GM19240 (cell line): Measurements from ENCODE around the gene CSRP3.
"Not testable (repeated sequence)": the region's sequence is repeated elsewhere in the genome, so short reads cannot be mapped to it uniquely, and the experiment has no call there.

Experiments used
- DNase-seq: peaks from one replicate; pipeline ENCODE4 v3.0.0; 2011; ENCODE audit warnings: low spot score; ENCODE audit not compliant: insufficient read length

CSRP3 gene

DNA sequence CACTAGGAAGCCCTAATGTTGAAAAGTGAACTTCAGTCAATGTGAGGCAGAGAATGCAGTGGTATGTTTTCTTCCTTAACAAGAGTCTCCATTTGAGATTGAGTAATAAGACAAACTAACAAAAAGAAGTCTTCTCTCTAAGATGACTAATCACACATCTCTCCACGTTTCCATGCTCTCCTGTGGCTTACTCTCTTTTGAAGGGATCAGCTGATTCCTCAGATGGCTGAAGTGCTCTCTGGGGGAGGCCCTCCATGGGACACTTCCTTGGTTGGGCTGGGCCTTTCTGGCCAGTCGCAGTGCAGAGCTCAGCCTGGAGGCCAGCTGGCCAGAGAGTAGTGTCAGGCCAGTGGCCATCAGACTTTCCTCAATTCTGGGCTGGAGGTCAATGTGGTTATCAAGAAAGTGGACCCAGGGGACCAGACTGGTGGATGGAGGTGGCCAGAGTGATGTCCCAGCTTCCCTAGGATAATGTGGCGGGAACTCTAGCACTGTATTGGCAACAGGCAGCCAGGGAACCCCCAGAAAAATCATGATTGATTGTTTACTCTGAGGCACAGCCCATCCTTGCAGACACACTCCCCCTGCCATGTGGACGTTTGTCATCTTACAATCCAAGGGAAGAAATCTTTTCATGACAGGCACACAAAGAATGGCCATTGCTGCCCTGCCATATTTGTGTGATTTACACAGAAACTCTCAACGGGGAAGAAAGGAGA is 14.5 kb downstream of the CSRP3 start:
- DNase-seq: no peak

GRCh38 chr11:19185516-19186052 is 16.2 kb downstream of the CSRP3 start:
- DNase-seq: no peak

- no peak for DNase-seq
These were observed 16.7 kb downstream of the CSRP3 start for GRCh38 chr11:19185036-19185435.

DNA sequence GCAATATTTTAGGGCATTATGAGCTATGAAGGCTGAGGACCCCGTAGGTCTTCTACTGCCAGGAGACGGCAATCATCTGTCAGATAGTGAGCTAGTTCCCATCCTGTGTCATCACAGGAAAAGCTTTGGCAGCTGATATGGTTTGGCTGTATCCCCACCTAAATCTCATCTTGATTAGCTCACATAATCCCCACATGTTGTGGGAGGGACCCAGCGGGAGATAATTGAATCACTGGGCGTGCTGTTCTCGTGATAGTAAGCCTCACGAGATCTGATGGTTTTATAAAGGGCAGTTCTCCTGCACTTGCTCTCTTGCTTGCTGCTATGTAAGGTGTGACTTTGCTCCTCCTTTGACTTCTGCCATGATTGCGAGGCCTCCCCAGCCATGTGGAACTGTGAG is 18.1 kb downstream of the CSRP3 start:
- no peak for DNase-seq

DNA sequence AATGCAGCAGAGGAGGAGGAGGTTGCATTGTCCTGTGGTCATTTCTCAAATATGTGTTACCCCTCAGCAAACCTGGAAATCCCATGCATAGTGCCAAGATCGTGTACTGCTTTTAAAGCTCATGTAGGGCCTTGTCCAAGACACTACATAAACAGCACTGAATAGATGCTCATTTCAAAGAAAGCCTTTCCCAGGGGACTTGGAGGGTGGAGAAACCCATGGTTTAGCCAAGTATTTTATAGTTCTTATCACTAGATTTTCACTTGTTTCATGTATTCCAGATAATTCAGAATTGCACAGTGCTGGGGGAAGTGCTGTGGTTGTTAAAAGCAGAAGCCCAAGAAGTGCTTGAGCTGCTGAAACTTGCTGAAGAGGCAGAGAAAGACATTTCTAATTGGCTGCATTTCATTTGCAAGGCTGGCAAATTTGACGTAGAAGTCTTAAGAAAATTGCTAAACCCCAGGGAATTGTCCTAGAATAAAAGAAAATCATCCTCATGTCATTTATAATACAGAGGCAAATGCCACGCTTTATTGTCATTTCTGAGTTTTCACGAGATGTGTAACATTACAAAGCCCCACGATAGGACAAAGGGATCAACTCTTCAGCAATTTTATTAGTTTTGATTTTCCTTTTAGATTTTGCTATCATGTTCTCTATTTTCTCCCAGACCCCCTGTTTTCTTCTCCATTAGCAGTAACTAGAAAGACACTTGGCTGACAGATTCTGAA is 20.1 kb downstream of the CSRP3 start:
- DNase-seq: no peak

DNA sequence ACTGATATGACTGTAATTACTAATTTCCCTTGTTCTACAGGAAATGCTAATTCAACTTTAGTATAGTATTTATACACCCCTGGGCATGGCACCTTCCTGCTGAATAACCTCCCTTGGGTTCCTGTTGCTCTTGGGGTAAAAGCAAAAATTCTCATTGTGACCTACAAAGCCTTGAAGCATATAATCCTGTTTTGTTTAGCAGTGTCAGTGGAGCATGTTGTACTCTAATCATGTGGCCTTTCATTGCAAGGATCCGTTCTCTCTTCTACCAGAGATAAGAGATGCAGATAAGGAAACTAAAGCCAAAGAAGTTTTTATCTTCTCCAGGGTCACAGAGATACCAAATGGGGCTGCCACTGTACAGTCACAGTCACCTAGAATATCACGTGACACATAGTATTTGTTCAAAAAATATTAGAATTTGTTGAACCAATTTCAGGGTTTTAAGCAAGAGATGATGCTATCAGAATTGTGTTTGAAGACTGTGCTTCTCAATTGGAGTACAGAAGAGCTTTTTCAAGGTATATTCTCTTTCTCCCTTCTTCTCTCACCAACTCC is 25.1 kb downstream of the CSRP3 start:
- DNase-seq: no peak

GRCh38 chr11:19173964-19174638 is 27.7 kb downstream of the CSRP3 start:
- DNase-seq: no peak

DNA sequence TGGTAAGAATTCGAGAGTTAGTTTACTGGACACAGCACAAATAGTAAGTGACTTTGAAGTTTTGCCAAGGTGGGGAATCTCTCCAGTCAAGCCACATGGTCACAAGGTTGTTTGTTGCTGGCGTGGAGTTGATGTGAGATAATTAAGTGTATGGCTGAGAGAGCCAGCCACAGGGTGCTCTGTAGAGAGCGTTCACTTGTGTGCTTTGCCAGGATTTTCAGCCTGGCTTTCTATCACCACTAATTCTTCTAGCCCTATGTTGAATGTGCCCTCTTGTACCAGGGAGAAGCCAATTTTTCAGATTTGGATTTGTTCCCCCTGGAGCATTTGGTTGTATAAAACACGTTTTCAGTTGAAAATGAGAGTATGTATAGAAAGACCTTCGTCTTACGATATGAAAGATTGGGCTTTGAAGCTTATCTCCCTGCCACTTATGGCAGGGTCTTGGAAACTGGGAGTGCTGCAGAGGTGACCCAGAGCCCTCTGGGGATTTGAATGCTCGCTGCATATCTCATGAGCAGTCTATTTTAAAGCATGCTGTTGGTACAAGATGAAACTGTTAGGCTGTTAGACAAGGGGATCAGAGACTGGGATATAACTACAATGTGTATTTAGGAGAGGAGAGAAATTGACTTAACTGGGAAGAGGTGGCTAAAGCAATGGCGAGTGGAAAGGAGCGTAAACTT is 28.6 kb downstream of the CSRP3 start:
- DNase-seq: no peak

GRCh38 chr11:19168090-19168489 is 33.7 kb downstream of the CSRP3 start:
- no peak for DNase-seq

- no peak for DNase-seq
These were observed 36.9 kb downstream of the CSRP3 start for GRCh38 chr11:19164881-19165280.

DNA sequence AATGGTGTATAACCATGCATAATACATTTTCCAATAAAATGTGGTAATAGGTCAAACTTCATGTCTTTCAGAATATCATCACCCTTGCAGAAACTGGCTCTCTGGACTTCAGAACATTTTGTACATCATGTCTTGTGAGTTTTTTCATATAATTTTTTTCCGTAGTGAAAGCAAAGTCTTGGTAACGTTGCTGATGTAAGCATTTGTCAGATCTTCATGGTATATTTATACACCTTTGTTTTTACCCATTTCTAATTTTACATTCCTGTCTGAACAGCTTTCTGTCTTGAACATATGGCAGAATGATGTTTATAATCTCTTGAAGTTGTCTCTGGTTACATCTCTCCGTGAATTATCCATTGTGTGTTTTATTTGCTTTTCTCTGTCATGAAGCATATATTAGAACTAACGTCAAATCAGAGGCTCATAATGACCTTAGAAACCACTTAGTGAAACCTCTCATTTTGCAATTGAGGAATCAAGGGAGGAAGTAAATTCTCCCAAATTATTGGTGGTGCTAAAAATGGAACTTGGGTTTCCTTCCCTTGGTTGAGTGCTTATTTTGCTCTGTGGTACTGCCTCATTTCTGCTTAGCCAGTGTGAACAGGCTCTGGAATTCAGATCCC is 37.4 kb downstream of the CSRP3 start:
- no peak for DNase-seq

- DNase-seq: no peak
These were observed 38.2 kb downstream of the CSRP3 start for GRCh38 chr11:19163617-19164016.

- no peak for DNase-seq
These were observed 38.8 kb downstream of the CSRP3 start for GRCh38 chr11:19162951-19163505.

DNA sequence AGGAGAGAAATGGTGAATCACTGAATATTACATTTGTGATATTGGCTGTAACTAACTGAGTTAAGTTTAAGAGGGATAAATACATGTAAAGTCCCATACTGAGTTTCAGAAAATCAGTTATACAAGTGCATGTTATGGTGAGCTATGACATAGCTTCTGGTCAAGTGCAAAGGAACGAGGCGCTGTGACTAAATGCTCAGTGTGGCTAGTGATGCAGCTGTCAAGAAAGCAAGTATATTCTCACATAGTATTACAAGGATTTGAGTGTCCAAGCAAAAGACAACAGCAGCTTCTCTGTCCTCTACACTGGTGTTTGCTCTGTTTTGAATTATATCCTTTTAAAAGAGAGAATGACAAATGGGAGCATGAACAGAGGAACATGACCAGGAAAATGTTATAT is 40.1 kb downstream of the CSRP3 start:
- DNase-seq: no peak

GRCh38 chr11:19160847-19161246 is 40.9 kb downstream of the CSRP3 start:
- DNase-seq: no peak

- DNase-seq: no peak
These were observed 44.9 kb downstream of the CSRP3 start for GRCh38 chr11:19156892-19157291.

GRCh38 chr11:19145319-19145718 is 56.5 kb downstream of the CSRP3 start:
- no peak for DNase-seq

GRCh38 chr11:19136884-19137283 is 64.9 kb downstream of the CSRP3 start:
- DNase-seq: not testable (repeated sequence)

GRCh38 chr11:19134004-19134403 is 67.8 kb downstream of the CSRP3 start:
- DNase-seq: no peak
